MM.1S (cell line): Measurements from ENCODE around the gene LANCL3.
A peak's percentile ranks its signal among the peaks of the same experiment; 100 is the strongest.

Experiments used
- DNase-seq: peaks from one replicate; pipeline ENCODE4 v3.0.0-alpha.2; 2015
- H2AFZ ChIP-seq: fragments of 300-600 bp; sonication (generic); 2 replicates; pipeline ENCODE4 v1.6.0; 2016; ENCODE audit warnings: antibody characterized with exemption, low read length
- H3F3A ChIP-seq: fragments of 300-600 bp; sonication (generic); 2 replicates; pipeline ENCODE4 v1.6.1; 2016; ENCODE audit warnings: mild to moderate bottlenecking, antibody characterized with exemption, low read length, moderate library complexity, mixed read lengths; ENCODE audit not compliant: insufficient read depth
- H3K27ac ChIP-seq: fragments of 300-600 bp; sonication (generic); 2 replicates; pipeline ENCODE4 v1.5.1; 2016; ENCODE audit warnings: mild to moderate bottlenecking, low read length
- H3K27me3 ChIP-seq: fragments of 300-600 bp; sonication (generic); replicated peaks from 2 replicates; pipeline ENCODE4 v1.6.0; 2016; ENCODE audit warnings: low read length; ENCODE audit not compliant: insufficient read depth
- H3K36me3 ChIP-seq: fragments of 300-600 bp; sonication (generic); replicated peaks from 2 replicates; pipeline ENCODE4 v1.6.1; 2016; ENCODE audit warnings: mild to moderate bottlenecking, low read length, mixed read lengths; ENCODE audit not compliant: insufficient read depth
- H3K4me1 ChIP-seq: fragments of 300-600 bp; sonication (generic); 2 replicates; pipeline ENCODE4 v1.6.1; 2016; ENCODE audit warnings: low read length, mixed read lengths
- H3K4me2 ChIP-seq: fragments of 300-600 bp; sonication (generic); 2 replicates; pipeline ENCODE4 v1.6.0; 2016; ENCODE audit warnings: low read depth, low read length
- H3K4me3 ChIP-seq: fragments of 300-600 bp; sonication (generic); 2 replicates; pipeline ENCODE4 v1.5.1; 2016; ENCODE audit warnings: low read length, mixed read lengths
- H3K79me2 ChIP-seq: fragments of 300-600 bp; sonication (generic); 2 replicates; pipeline ENCODE4 v1.6.1; 2016; ENCODE audit warnings: mixed run types, low read length, mixed read lengths
- H3K9ac ChIP-seq: fragments of 300-600 bp; sonication (generic); 2 replicates; pipeline ENCODE4 v1.6.1; 2016; ENCODE audit warnings: low read length, mixed read lengths
- H3K9me2 ChIP-seq: fragments of 300-600 bp; sonication (generic); replicated peaks from 2 replicates; pipeline ENCODE4 v1.6.1; 2016; ENCODE audit warnings: mild to moderate bottlenecking, low read length, mixed read lengths; ENCODE audit not compliant: insufficient read depth
- H3K9me3 ChIP-seq: fragments of 300-600 bp; sonication (generic); replicated peaks from 2 replicates; pipeline ENCODE4 v1.6.1; 2016; ENCODE audit warnings: mild to moderate bottlenecking, low read length, mixed read lengths; ENCODE audit not compliant: insufficient read depth
- H4K20me1 ChIP-seq: fragments of 300-600 bp; sonication (generic); 2 replicates; pipeline ENCODE4 v1.6.1; 2016; ENCODE audit warnings: mild to moderate bottlenecking, low read length, moderate library complexity, mixed read lengths; ENCODE audit not compliant: insufficient read depth
- CTCF ChIP-seq: fragments of 300-600 bp; sonication (generic); IDR thresholded peaks from 2 replicates; pipeline ENCODE4 v1.5.1; 2016; ENCODE audit warnings: antibody characterized with exemption, low read length, mixed read lengths
- EZH2 ChIP-seq: fragments of 300-600 bp; sonication (generic); optimal IDR thresholded peaks from 2 replicates; pipeline ENCODE3; 2017; ENCODE audit warnings: low read depth, mild to moderate bottlenecking, antibody characterized with exemption, low read length, mixed read lengths
- EZH2phosphoT487 ChIP-seq: fragments of 300-600 bp; sonication (generic); IDR thresholded peaks from 2 replicates; pipeline ENCODE4 v1.6.1; 2018; ENCODE audit warnings: antibody characterized with exemption, low read length

The LANCL3 gene

GRCh38 chrX:37686369-37686995 is 115.0 kb downstream of the LANCL3 start:
- peak overlapping the region; percentile 55 for H3K4me2 ChIP-seq
- DNase-seq, result peak; percentile 20

GRCh38 chrX:37686996-37687395 is 115.5 kb downstream of the LANCL3 start:
- Histone ChIP-seq H3K79me2 (no peaks in the 10 kb centered on the region), H3K36me3 (no peaks in the 10 kb centered on the region), H3K4me2 (peak overlapping the region; percentile 55; the same call in 1 of the 2 replicates), H4K20me1 (no peaks in the 10 kb centered on the region), H3F3A (peaks cover 21% of the 10 kb centered on the region), H3K9me3 (no peaks in the 10 kb centered on the region), H3K9me2 (no peaks in the 10 kb centered on the region), H3K27ac (peak overlapping the region; percentile 88; the same call in 1 of the 2 replicates), H3K9ac (no peak overlapping the region; the same call in 1 of the 2 replicates), H3K4me1 (peaks cover 31% of the 10 kb centered on the region), H3K4me3 (no peak overlapping the region), H2AFZ (no peak overlapping the region), H3K27me3 (no peaks in the 10 kb centered on the region)
- TF ChIP-seq CTCF (no peak), EZH2phosphoT487 (no peak), EZH2 (no peak)
- no peak for DNase-seq

More at GRCh38 chrX:37686369-37686995, 115.0 kb downstream of the LANCL3 start:
- Histone ChIP-seq H3K36me3 (no peaks in the 10 kb centered on the region), H3K9me3 (no peaks in the 10 kb centered on the region), H3K4me3 (peak overlapping the region; percentile 51), H3K27ac (peak overlapping the region; percentile 88), H4K20me1 (no peaks in the 10 kb centered on the region), H3K27me3 (no peaks in the 10 kb centered on the region), H3K4me1 (peaks cover 32% of the 10 kb centered on the region), H3K9ac (peak overlapping the region; percentile 72), H2AFZ (peak overlapping the region; percentile 35; the same call in 1 of the 2 replicates), H3F3A (peaks cover 21% of the 10 kb centered on the region), H3K79me2 (no peaks in the 10 kb centered on the region), H3K9me2 (no peaks in the 10 kb centered on the region)
- TF ChIP-seq EZH2phosphoT487 (no peak), EZH2 (no peak), CTCF (no peak)

GRCh38 chrX:37690119-37690518 is 118.7 kb downstream of the LANCL3 start:
- no peak for DNase-seq
- H3K79me2 ChIP-seq, result no peaks in the 10 kb centered on the region

More at GRCh38 chrX:37690119-37690518, 118.7 kb downstream of the LANCL3 start:
- no peak overlapping the region for H3K4me3 ChIP-seq
- H3K4me2 ChIP-seq, result no peak overlapping the region
- H3F3A ChIP-seq, result peaks cover 10% of the 10 kb centered on the region; the same call in 1 of the 2 replicates
- no peaks in the 10 kb centered on the region for H3K9me3 ChIP-seq
- no peak overlapping the region for H3K27ac ChIP-seq
- no peak overlapping the region for H2AFZ ChIP-seq
- no peaks in the 10 kb centered on the region for H3K27me3 ChIP-seq
- H4K20me1 ChIP-seq, result no peaks in the 10 kb centered on the region
- TF ChIP-seq EZH2phosphoT487, result no peak
- TF ChIP-seq EZH2, result no peak
- no peak for TF ChIP-seq CTCF
- no peaks in the 10 kb centered on the region for H3K36me3 ChIP-seq
- H3K4me1 ChIP-seq, result peaks cover 8% of the 10 kb centered on the region
- H3K9ac ChIP-seq, result no peak overlapping the region
- no peaks in the 10 kb centered on the region for H3K9me2 ChIP-seq
